Keratinocyte (primary cell): Measurements from ENCODE around the gene CISH. TPM values are rescaled to one million over a fixed set of nuclear protein-coding genes. Genes with fewer than 3 reads are reported as not detected.

Experiments used
- DNase-seq: peaks from one replicate; pipeline ENCODE4 v3.0.0-alpha.2; 2011; ENCODE audit warnings: low read depth, missing footprints, low spot score
- FAIRE-seq: peaks from 2 replicates; lab custom pipeline; 2011; peaks lifted over from hg19 to GRCh38; lab: Jason Lieb, UNC
- H2AFZ ChIP-seq: 2 replicates; pipeline ENCODE4 v1.6.0; 2012; ENCODE audit warnings: low read length, control low read depth, inconsistent platforms; ENCODE audit not compliant: control insufficient read depth
- H3K27ac ChIP-seq: 2 replicates; pipeline ENCODE4 v1.5.1; 2011; ENCODE audit warnings: low read length; ENCODE audit not compliant: control insufficient read depth, insufficient read depth
- H3K27me3 ChIP-seq: 3 replicates; pipeline ENCODE4 v1.6.0; 2011; ENCODE audit warnings: low read length; ENCODE audit not compliant: control insufficient read depth, insufficient read depth; ENCODE audit errors: extremely low read depth
- H3K36me3 ChIP-seq, 2 experiments: 2 replicates in 1 of 2; 3 replicates in 1 of 2; pipeline ENCODE4 v1.5.1; 2011; ENCODE audit warnings: low read length in 2 of 2, mild to moderate bottlenecking in 1 of 2; ENCODE audit not compliant: control insufficient read depth in 2 of 2, insufficient read depth in 2 of 2; ENCODE audit errors: extremely low read depth in 1 of 2
- H3K4me1 ChIP-seq: 3 replicates; pipeline ENCODE4 v1.5.1; 2011; ENCODE audit warnings: low read length; ENCODE audit not compliant: control insufficient read depth, insufficient read depth; ENCODE audit errors: extremely low read depth
- H3K4me2 ChIP-seq: 3 replicates; pipeline ENCODE4 v1.6.0; 2011; ENCODE audit warnings: low read depth, low read length; ENCODE audit not compliant: control insufficient read depth, insufficient read depth; ENCODE audit errors: extremely low read depth
- H3K4me3 ChIP-seq, 3 experiments: fragments of 200-600 bp in 1 of 3; sonication (generic) in 1 of 3; 2 replicates in 2 of 3; 3 replicates in 1 of 3; pipeline ENCODE4 v1.5.1; 2011 to 2016; ENCODE audit warnings: low read length in 3 of 3, mild to moderate bottlenecking in 3 of 3, control low read depth in 2 of 3, inconsistent platforms in 1 of 3, low read depth in 1 of 3, mixed read lengths in 1 of 3, mixed run types in 1 of 3, moderate library complexity in 1 of 3; ENCODE audit not compliant: control insufficient read depth in 2 of 3, insufficient read depth in 2 of 3; ENCODE audit errors: extremely low read depth in 1 of 3
- H3K79me2 ChIP-seq: 2 replicates; pipeline ENCODE4 v1.6.0; 2012; ENCODE audit warnings: low read length; ENCODE audit not compliant: control insufficient read depth, insufficient read depth
- H3K9ac ChIP-seq: 3 replicates; pipeline ENCODE4 v1.6.0; 2011; ENCODE audit warnings: low read length; ENCODE audit not compliant: control insufficient read depth, insufficient read depth; ENCODE audit errors: extremely low read depth
- H3K9me1 ChIP-seq: 3 replicates; pipeline ENCODE4 v1.6.0; 2011; ENCODE audit warnings: low read length; ENCODE audit not compliant: control insufficient read depth, insufficient read depth; ENCODE audit errors: extremely low read depth
- H3K9me3 ChIP-seq: 2 replicates; pipeline ENCODE4 v1.5.1; 2012; ENCODE audit warnings: low read depth, low read length; ENCODE audit not compliant: control insufficient read depth
- H4K20me1 ChIP-seq: 3 replicates; pipeline ENCODE4 v1.6.0; 2011; ENCODE audit warnings: low read length; ENCODE audit not compliant: control insufficient read depth, insufficient read depth; ENCODE audit errors: extremely low read depth
- CTCF ChIP-seq, 3 experiments: IDR thresholded peaks in 1 of 3; conservative IDR thresholded peaks in 1 of 3; optimal IDR thresholded peaks in 1 of 3; 2 replicates in 2 of 3; 3 replicates in 1 of 3; pipeline versions ENCODE3 to v1.5.1; 2011; ENCODE audit warnings: low read length in 3 of 3, mild to moderate bottlenecking in 3 of 3, moderate library complexity in 2 of 3, control low read depth in 1 of 3, inconsistent platforms in 1 of 3; ENCODE audit not compliant: insufficient read depth in 2 of 3; ENCODE audit errors: extremely low read depth in 1 of 3
- EZH2 ChIP-seq: IDR thresholded peaks from one replicate; pipeline ENCODE4 v1.6.1; 2012; ENCODE audit warnings: inconsistent platforms, mild to moderate bottlenecking, low read length, moderate library complexity
- dilution Hi-C: fragments of 300-500 bp; cut with MboI; formaldehyde crosslinking; loops from one replicate; pipeline ENCODE4 v1.7.0; 2020; ENCODE audit warnings: low sequenced_read_pairs; ENCODE audit not compliant: extremely low pct_ligation_motif_present
- polyA plus RNA-seq, 5 experiments: library from polyadenylated mRNA; depleted of rRNA in 3 of 5; stranded (reverse) in 3 of 5; stranded (forward) in 1 of 5; unstranded in 1 of 5; fragments of >200 nt; gene quantifications; 1 replicate in 1 of 5; 2 replicates in 3 of 5; 3 replicates in 1 of 5; pipeline versions ENCODE4 v1.2.1 to v1.2.3, GENCODE V29; 2011 to 2012; ENCODE audit warnings: missing spikeins in 2 of 5, low read depth in 1 of 5, low replicate concordance in 1 of 5

Gene CISH
- polyA plus RNA-seq, 1 donor (not counting 4 experiments of a cell fraction or from before 2014, with no cell fraction given), result 1.8 TPM

- Histone ChIP-seq H3K27me3 (no peaks in the 10 kb centered on the region), H3K9me3 (no peaks in the 10 kb centered on the region), H3K9ac (peak overlapping the region; percentile 79), H3K4me1 (peaks cover 32% of the 10 kb centered on the region), H4K20me1 (no peaks in the 10 kb centered on the region), H3K9me1 (peaks cover 4% of the 10 kb centered on the region), H3K27ac (no peak overlapping the region), H3K36me3 (peaks cover 4 to 5% of the 10 kb centered on the region in 2 experiments), H3K79me2 (peaks cover 3% of the 10 kb centered on the region), H3K4me2 (peak overlapping the region; percentile 87), H3K4me3 (peak overlapping the region; percentile 65 to 81 (median 70)), H2AFZ (no peak overlapping the region)
- dilution Hi-C loops, result loop anchor here (25.0 kb wide), 1 partner anchor 777 kb away; the partner anchor contains the start of genes MANF and RBM15B
- FAIRE-seq (peak; percentile 44), DNase-seq (no peak)
- TF ChIP-seq CTCF (optimal IDR thresholded peaks at IDR 0.05 in 1 of 3, IDR thresholded peaks at IDR 0.05 in 1 of 3, conservative IDR thresholded peaks at IDR 0.05 in 1 of 3; ENCODE audit: extremely low read depth in 1 of 3, insufficient read depth in 2 of 3, low read length in 3 of 3) (no peak), EZH2 (no peak)
These were observed 1.2 kb downstream of the CISH start for GRCh38 chr3:50610181-50610971.

- H3K79me2 ChIP-seq, result peaks cover 3% of the 10 kb centered on the region
- no peaks in the 10 kb centered on the region for H4K20me1 ChIP-seq
- dilution Hi-C loops, result loop anchor here (25.0 kb wide), 1 partner anchor 778 kb away; the partner anchor contains the start of genes MANF and RBM15B
- no peak overlapping the region for H3K27ac ChIP-seq
- peaks cover 37% of the 10 kb centered on the region for H3K4me1 ChIP-seq
- no peak overlapping the region for H2AFZ ChIP-seq
- H3K4me2 ChIP-seq, result no peak overlapping the region
- no peak overlapping the region for H3K9ac ChIP-seq
- DNase-seq, result no peak
- peaks cover 4 to 5% of the 10 kb centered on the region in 2 experiments for H3K36me3 ChIP-seq
- no peaks in the 10 kb centered on the region for H3K9me3 ChIP-seq
- H3K27me3 ChIP-seq, result no peaks in the 10 kb centered on the region
- no peak for FAIRE-seq
- TF ChIP-seq EZH2, result no peak
- TF ChIP-seq CTCF (optimal IDR thresholded peaks at IDR 0.05 in 1 of 3, IDR thresholded peaks at IDR 0.05 in 1 of 3, conservative IDR thresholded peaks at IDR 0.05 in 1 of 3; ENCODE audit: extremely low read depth in 1 of 3, insufficient read depth in 2 of 3, low read length in 3 of 3), result no peak
- H3K4me3 ChIP-seq, result no peak overlapping the region
- H3K9me1 ChIP-seq, result peaks cover 4% of the 10 kb centered on the region
These were observed 1.9 kb downstream of the CISH start for GRCh38 chr3:50609763-50610085.
